SHP77 (cell line): ENCODE measurements around the gene ERBB2.
"Not testable (repeated sequence)": the region's sequence is repeated elsewhere in the genome, so short reads cannot be mapped to it uniquely, and the experiment has no call there.

Experiments
- DNase-seq, 2 experiments: peaks; one replicate each; lab custom pipeline; 2025; lab: John Stamatoyannopoulos, UW

Gene ERBB2

DNA sequence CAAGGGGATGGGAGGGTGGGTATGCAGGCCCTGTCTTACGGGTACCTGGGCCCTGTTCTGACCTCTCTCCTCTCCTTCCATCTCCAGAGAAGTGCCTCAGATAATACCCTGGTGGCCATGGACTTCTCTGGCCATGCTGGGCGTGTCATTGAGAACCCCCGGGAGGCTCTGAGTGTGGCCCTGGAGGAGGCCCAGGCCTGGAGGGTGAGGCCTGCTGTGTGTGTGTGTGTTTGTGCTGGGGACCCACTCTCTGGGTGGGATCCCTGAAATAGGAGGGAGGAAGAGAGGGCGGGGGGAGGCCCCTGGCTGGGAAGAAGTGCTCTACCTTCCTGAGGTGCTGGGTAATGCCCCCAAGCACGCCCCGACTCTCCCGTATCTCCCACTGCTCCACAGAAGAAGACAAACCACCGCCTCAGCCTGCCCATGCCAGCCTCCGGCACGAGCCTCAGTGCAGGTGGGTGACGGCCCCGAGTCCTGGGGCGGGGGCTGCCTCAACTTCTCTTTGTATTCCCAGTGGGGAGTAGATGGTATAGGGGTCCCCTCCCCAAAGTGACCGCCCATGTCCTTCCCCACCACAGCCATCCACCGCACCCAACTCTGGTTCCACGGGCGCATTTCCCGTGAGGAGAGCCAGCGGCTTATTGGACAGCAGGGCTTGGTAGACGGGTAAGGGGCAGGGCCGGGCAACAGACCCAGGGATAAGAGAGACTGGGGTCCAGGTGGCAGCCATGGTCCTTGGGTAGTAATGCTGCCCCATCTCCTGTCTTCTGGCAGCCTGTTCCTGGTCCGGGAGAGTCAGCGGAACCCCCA, 45.7 kb downstream of the ERBB2 start:
- no peak for DNase-seq

DNA sequence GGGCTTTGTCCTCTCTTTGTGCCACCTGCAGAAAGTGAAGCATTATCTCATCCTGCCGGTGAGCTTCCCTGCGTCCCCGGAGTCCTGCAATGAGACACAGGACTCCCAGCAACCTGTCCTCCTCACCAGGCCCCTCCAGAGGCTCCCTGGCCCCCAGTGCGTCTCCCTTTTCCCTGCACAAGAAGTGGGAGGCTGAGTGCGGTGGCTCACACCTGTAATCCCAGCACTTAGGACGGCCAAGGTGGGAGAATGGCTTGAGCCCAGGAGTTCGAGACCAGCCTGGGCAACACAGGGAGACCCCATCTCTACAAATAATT, 46.2 kb downstream of the ERBB2 start:
- no peak for DNase-seq

DNA sequence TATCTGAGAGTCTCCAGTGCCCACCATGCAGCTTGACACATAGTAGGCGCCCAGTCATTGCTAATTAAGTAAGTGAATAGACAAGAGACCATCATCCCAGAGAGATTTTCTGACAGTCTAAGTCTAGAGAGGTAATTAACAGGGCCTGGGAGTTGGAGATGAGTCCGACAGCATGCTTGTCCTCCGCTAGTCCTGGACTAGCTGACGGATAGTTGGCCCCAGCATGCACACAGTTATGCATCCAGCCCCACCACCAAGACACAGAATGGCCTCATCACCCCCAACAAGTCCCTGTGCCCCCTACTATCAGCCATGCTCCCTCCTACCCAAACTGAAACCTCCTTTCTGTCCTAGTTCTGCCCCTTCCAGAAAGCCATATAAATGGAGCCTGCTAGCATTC, 47.9 kb downstream of the ERBB2 start:
- DNase-seq, result no peak

DNA sequence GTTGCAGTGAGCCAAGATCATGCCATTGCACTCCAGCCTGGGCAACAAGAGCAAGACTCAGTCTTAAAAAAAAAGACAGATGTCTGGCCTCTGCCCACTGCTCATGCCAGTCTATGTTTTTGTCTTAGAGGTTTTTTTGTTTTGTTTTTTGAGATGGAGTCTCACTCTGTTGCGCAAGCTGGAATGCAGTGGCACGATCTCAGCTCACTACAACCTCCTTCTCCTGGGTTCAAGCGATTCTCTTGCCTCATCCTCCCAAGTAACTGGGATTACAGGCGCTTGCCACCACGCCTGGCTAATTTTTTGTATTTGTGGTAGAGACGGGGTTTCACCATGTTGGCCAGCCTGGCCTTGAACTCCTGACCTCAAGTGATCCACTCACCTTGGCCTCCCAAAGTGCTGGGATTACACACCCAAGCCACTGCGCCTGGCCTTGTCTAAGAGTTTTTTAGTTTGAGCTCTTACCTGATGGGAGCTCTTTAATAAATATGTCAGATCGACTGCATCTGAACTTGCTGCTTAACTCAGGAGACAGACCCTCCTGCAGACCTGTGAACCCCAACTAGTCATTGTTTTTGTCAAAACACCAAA, 48.7 kb downstream of the ERBB2 start:
- DNase-seq, result not testable (repeated sequence)

DNA sequence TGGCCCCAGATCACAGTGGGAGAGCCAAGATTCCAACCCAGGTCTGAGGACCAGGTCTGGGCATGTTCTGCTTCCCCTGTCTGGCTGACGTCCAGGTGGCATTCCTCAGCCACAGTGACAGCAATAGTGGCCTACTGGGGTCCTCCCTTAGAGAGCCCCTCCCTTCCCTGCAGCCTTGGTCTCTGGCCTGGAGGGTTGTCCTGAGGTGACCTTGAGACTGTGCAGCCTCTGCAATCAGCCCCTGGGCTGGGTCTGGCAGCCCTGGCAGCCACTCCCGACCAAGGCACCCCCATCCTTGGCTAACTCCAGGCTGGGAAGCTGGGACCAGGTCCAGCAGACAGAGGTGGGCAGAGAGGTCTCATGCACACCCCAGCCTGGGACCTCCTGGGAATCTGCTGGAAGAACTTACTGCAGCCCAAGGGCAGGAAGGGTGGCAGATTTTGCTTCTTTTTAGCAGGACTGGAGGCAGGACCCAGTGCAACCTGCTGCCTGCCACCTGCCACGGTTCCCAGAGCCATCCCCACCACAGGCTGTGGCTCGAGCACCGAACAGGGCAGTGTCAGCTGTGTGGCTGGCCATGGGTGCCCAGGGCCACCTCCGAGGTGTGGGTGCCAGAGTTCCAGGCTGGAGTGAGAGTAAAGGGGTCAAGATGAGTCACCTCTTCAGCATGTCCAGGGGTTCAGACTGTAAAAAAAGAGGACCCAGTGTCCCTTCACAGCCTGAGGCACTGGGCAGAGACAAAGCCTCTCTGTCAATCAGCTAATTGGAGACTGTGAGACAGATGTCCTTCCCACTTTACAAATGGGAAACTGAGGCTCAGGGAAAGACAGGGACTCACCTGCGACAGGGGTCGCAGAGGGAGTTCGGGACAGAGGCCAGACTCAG, 50.5 kb downstream of the ERBB2 start:
- DNase-seq, result no peak

DNA sequence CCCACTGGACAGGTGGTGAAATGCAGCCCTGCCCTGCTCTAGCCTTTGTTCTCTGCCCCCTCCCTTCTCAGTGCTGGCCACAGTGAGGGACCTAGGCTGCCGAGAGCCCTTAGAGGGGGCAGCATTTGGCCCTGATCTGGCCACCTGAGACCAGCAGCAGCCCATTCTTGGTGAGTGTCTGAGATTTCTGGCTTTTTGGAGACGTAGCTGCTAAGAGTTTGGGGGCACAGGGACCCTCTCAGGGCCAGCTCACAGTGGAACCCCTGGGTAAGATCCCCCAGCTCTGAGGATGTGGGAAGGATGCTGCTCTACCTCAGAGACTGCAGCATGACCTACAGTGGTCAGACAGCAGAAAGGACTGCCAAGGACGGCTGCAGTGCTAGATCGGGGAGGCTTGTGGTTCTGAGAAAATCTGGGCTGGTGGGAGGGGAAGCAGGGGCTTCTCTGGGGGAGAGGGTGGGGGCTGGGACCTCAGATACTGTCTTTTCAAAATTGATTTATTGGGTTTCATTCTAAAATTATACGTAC, 51.2 kb downstream of the ERBB2 start:
- DNase-seq, result no peak

DNA sequence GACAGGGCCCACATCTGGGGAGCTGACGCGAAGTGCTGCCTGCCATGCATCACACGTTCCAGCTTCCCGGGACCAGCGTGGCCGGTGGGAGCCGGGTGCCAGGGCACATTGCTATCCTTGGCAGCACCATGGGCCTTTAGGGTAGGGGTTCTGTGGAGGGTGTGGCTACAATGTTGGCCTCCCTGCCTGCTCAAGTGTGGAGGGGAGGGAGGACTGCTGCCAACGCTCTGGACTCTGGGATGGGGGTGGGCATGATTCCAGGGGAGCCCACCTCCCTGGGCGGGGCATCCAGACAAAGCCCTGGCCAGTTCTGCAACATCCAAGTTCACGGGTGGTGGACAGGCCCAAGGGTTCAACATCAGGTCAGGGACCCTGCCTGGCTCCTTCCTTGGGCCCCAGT, 51.8 kb downstream of the ERBB2 start:
- DNase-seq, result no peak

DNA sequence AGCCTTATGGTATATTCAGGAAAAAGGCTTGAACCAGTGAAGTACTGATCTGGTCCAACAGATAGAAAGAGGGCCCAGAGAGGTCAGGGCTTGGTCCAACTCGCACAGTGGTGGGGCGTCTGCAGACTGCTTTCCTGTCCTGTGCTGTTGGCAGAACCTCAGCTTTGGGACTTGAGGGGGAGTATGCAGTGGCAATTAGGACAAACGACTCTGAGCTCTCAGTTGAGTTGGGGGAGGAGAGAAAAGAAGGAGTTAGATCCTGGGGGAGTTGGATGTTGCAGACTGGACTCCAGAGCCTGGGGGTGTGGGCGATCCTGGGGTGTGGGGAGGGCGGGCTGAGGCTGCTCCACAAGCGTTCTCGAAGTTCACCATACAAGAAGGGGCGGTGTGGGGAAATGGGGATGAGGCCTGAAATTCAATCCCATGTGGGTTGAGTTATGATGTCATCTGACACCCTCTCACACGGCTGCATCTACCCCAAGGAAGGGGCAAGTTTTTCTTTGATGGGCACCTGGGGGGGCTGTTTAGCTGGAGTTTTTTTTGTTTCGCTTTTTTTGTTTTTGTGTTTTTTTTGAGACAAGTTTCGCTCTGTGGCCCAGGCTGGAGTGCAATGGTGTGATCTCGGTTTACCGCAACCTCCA, 52.5 kb downstream of the ERBB2 start:
- DNase-seq, result no peak

DNA sequence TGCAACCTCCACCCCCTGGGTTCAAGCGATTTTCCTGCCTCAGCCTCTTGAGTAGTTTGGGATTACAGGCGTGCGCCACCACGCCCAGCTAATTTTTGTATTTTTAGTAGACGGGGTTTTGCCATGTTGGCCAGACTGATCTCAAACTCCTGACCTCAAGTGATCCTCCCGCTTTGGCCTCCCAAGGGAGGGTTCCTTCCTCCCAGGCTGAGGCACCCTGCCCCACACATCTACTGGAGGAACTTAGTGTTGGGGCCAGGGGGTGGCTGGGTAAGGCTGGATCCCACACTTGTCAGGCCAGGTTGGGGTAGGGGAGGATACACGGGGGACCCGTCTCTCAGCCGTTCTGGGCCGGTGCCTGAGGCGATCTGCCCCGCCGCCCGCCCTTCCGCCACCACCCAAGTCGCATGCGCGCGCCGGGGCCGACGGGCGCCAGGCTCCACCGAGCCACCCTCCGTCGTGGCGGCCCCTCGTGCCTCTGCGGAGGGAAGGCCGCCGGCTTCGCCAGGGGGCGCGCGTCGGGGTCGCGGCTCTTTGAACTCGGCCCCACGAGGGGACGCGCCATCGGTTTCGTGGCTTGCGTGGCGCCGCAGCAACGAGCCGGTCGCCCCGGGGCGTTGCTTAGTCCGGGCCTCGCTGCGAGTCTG, 53.8 kb downstream of the ERBB2 start:
- peak in 1 of 2 experiments; percentile 36 for DNase-seq

DNA sequence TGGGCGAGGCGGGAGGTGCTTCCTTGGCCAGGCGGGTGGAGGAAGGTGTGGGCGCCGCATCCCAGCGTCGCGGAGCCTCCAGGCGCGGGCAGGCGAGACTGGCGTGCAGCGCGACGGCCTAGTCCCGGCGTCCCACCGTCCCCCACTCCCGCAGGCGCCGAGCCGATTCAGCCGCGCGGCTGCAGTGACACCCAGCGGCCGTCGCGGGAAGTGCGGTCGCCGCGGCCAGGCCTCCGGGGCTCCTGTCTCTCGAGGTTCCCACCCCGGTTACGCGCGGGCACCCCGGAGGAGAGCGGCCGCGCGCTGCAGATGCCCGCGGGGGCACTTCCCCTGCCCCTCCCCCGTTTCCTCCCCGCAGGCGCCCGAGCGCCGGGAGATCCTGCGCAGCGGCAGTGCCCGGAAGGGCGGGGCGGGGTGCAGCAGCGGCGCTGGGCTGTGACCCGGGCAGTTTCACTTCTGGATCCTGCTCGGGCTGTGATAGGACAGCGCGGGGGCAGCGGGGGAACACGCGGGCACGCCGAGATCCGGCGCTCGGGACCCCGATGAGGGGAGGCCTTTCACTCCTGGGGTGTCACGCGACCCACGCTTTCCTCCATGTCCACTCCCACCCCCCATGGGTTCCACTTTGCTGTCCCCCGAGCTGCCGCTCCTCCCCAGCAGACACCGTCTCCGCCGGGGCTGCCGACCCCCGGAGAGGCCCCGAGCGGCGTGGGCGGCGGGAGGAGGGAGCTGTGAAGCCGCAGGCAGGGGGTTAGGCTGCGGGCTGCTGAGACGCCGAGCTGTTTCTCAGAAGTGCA, 54.5 kb downstream of the ERBB2 start:
- peak; percentile 51 to 78 for DNase-seq

DNA sequence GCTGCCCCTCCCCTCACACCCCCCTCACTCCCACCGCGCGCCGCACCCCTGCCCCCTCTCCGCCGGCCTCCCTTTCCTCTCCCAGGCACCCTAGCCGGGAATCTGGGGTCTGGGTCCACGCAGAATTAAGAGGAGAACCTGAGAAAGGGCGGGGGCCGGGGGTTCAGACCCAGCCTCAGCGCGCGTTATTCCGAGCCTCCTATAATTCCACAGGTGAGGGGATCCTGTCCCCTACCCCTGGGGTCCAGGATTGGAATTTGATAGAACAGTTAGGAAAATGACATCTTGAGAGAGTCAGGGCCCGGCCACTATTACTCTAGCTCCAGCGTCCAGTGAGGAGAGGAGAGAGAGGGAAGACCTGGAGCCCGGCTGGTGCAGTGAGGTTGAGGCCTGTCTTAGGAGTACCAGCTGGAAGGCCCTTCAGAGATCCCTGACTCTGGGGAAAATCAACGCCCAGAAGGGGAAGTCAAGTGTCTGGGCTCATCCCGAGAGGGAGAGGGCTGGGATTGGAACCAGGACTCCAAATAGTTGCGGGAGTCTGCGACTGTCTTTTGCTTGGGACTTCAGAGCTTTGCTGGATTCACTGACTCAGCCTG, 55.2 kb downstream of the ERBB2 start:
- DNase-seq, result no peak

DNA sequence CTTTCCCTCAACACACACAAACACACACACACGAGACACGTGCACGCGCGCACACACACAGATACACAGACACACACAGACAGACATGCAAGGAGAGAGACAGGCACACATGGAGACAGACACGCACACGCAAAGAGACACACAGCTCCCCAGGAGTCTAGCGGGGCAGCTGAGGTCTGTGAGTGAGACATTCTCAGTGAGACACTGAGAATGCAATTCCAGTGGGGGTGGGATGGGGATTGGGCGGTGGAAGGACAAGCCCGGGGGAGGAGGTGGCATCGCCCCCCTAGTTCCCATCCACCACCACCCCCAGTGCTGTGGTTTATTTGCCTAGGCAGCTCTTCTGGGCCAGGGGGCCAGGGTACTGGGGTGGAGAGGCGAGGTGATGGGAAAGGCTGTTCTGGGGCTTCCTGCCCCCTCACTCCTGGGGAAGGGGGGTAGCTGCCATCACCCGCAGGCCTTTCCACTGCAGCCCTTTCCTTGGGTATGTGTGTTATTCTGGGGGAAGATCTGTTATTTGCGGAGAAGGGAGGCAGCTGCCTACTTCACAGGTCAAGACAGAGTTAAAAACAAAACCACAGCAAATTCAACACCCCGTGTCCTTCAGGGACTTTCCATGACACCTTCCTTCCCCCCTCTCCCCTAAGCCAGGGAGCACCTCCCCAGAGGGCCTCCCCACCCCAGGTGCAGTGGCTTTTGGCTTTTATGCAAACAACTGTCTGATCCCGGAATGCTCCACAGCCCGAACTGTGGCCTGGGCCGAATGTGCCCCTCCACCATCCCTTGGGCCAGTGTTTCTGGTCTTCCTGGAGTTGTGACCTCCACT, 55.9 kb downstream of the ERBB2 start:
- no peak for DNase-seq

DNA sequence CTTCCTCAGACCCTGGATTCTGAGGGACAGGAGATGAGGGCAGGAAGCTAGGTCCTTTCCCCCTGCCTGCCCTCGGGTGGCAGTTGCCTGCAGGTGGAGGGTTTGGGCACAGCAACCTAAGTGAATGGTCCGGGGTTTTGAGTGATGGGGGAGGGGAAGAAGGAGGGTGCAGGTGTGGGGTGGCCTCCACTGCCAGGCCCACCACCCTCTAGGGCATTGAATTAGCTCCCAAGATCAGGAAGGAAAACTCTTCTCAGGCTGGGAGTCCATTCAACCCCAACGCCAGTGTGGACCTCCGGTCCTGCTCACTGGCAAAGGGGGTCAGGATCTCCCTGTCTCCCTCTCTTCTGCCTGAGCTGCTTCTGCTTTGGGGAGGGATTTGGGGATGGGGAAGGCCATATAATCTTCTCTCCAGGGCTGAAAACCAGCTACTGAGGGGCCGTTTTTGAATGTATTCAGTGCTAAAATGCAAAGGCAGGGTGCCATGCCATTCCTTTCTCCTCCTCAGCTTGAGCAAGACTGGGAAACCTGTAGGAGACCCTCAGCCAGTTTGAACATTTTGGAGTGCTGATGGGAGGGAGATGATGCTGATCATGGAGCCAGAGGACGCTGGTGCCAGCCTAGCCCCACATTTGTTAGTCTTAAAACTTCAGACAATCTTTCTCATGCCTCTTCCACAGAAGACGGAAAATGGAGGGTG, 56.7 kb downstream of the ERBB2 start:
- DNase-seq, result no peak

DNA sequence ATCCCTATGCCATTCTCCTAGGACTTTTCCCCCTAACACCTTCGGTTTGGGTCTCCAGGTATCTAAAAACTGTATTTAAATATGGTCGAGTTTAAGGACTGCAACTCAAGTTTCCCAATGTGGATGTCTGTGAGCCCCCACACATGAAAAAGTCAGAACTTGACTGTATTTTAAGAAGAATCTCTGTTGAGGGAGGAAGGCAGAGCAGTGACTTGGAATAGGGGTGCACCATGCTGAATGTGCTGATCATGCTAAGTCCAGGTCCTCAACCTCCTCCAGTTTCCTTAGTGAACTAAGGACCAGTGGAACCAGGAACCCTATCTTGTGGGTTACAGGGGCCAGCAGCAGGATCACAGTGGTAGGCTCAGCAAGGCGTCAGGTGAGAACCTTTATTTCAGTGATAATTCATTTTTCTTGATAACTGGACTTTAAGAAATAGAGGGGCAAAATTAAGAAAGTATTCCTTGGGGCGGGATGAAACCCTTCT, 57.4 kb downstream of the ERBB2 start:
- no peak for DNase-seq

DNA sequence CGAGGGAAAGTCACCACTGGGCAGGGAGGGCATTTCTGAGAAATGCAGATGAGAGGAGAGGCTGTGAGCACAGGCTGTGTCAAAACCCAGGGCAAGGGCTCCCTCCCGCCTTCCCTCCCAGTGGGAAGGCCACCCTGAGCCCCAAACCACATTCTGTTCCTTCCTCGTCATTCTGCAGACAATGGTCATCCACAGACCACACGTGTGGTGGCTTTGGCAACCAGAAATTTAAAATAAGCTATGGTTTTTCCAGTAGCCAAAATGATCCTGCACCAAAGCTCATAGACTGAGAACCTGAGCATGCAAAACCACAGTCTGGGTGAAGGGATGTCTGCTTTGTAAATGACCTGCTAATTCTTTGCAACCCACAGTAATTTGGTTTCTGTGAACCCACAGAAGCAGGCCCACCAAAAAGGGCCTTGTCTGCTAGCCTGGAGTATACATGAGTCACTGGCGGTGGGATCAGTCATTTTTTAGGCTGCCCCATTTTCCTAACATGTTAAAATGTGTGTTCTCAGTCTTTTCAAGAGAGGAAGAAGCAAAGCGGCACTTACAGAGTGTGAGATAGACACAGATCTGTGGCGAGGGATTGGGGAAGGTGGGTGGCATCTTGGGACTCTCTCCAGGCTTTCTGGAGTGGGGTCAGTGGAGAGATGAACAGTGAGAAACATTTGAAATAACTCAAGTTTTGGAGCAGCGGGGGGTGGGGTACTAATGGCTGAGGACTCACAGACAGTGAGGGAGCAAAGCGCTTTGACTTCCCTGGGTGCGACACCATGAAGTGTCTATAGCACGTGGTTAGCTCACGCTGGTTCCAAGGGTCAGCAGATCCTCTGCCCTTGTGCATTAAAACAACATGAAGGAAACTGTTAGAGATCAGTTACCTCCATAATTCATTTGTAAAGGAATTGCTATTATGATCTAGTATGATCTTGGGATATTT, 58.3 kb downstream of the ERBB2 start:
- no peak for DNase-seq

DNA sequence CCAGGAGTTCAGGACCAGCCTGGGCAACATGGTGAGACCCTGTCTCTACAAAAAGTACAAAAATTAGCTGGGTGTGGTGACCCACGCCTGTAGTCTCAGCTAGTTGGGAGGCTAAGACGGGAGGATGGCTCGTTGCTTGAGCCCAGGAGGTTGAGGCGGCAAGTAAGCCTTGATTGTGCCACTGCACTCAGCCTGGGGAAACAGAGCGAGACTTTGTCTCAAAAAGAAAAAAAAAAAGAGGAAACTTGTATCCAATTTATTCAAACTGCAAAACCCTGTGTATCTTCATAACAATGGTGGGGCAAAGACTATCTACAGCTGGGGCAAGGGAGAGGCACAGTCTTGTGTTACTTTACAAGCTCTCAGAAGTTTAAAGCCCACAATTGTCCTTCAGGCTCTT, 59.3 kb downstream of the ERBB2 start:
- DNase-seq, result no peak

DNA sequence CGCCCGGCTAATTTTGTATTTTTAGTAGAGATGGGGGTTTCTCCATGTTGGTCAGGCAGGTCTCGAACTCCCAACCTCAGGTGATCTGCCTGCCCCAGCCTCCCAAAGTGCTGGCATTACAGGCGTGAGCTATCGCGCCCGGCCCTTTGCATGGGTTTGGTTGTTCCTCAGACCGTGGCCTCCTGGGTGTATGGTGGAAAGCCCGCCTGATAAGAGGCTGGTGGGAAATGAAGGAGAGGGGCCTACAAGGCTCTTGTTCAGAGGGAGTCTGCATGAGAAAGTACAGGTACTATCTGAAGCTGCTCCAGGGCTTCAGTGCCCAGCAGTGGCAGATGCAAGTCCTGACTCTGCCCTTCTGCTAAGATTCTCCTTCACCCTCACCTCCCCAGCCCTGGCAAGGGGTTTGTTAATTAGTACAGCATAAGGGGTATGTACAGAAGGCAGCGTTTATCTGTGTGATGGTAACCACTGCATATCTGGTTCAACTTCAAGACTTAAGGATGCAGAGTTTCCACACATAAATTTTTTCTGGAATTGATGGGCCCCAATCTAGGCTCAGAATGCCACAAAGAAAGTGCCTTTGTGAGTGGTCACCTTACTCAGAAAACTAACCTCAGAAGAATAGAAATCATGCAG, 62.1 kb downstream of the ERBB2 start:
- no peak for DNase-seq
